Measurements from ENCODE around the gene SLFN12L. TPM values are rescaled to one million over a fixed set of nuclear protein-coding genes. Genes with fewer than 3 reads are reported as not detected.
"Not testable (repeated sequence)": the region's sequence is repeated elsewhere in the genome, so short reads cannot be mapped to it uniquely, and the experiment has no call there.

The SLFN12L gene
- total and polyA plus RNA-seq, 3 donors from 2014 or later = 0.69 to 1.4 (median 1.0) TPM

GRCh38 chr17:35477248-35477647 lies 60.2 kb downstream of the SLFN12L start:
- no peak for DNase-seq
- no peaks in the 10 kb centered on the region for H3K27me3 ChIP-seq
- no peaks in the 10 kb centered on the region for H3K36me3 ChIP-seq (ENCODE audit: low read depth, missing control alignments)
- intact Hi-C loops (cut with DNase I; ENCODE audit: low total_unique reads) = no loop called here
- H3K9me3 ChIP-seq = no peaks in the 10 kb centered on the region
- no peak overlapping the region for H3K27ac ChIP-seq
- no peaks in the 10 kb centered on the region for H3K4me1 ChIP-seq
- no peak overlapping the region for H3K4me3 ChIP-seq
- WGBS, 2 donors = 65 to 74% methylated on average over 5 of the region's 5 CpGs
- TF ChIP-seq CTCF (IDR thresholded peaks at IDR 0.05) (no peak), POLR2A (IDR thresholded peaks at IDR 0.05) (no peak)

- Histone ChIP-seq H3K36me3 (ENCODE audit: low read depth, missing control alignments) (no peaks in the 10 kb centered on the region), H3K4me1 (no peaks in the 10 kb centered on the region), H3K27ac (no peak overlapping the region), H3K4me3 (no peak overlapping the region), H3K9me3 (no peaks in the 10 kb centered on the region), H3K27me3 (no peaks in the 10 kb centered on the region)
- TF ChIP-seq CTCF (IDR thresholded peaks at IDR 0.05) (no peak), POLR2A (IDR thresholded peaks at IDR 0.05) (no peak)
- no peak for DNase-seq
- WGBS, 2 donors = 75 to 86% methylated on average over 2 of the region's 2 CpGs
- intact Hi-C loops (cut with DNase I; ENCODE audit: low total_unique reads) = no loop called here
These were observed 61.1 kb downstream of the SLFN12L start for GRCh38 chr17:35476283-35476820.

- Histone ChIP-seq H3K27ac (no peak overlapping the region), H3K36me3 (ENCODE audit: low read depth, missing control alignments) (no peaks in the 10 kb centered on the region), H3K4me3 (no peak overlapping the region), H3K27me3 (no peaks in the 10 kb centered on the region), H3K9me3 (no peaks in the 10 kb centered on the region), H3K4me1 (no peaks in the 10 kb centered on the region)
- intact Hi-C loops (cut with DNase I; ENCODE audit: low total_unique reads) = no loop called here
- no peak for DNase-seq
- 82 to 86% methylated on average over 4 of the region's 4 CpGs for WGBS, 2 donors
- TF ChIP-seq POLR2A (IDR thresholded peaks at IDR 0.05) (no peak), CTCF (IDR thresholded peaks at IDR 0.05) (no peak)
These were observed 69.0 kb downstream of the SLFN12L start for GRCh38 chr17:35468475-35468874.

GRCh38 chr17:35467824-35468223 lies 69.7 kb downstream of the SLFN12L start:
- 76 to 90% methylated on average over 4 of the region's 4 CpGs for WGBS, 2 donors
- Histone ChIP-seq H3K9me3 (no peaks in the 10 kb centered on the region), H3K4me3 (no peak overlapping the region), H3K36me3 (ENCODE audit: low read depth, missing control alignments) (no peaks in the 10 kb centered on the region), H3K27me3 (no peaks in the 10 kb centered on the region), H3K4me1 (no peaks in the 10 kb centered on the region), H3K27ac (no peak overlapping the region)
- intact Hi-C loops (cut with DNase I; ENCODE audit: low total_unique reads) = no loop called here
- no peak for DNase-seq
- TF ChIP-seq CTCF (IDR thresholded peaks at IDR 0.05) (no peak), POLR2A (IDR thresholded peaks at IDR 0.05) (no peak)

GRCh38 chr17:35460354-35460851 lies 77.1 kb downstream of the SLFN12L start:
- Histone ChIP-seq H3K9me3 (no peaks in the 10 kb centered on the region), H3K27me3 (no peaks in the 10 kb centered on the region), H3K36me3 (ENCODE audit: low read depth, missing control alignments) (no peaks in the 10 kb centered on the region), H3K4me3 (peak overlapping the region; percentile 19 to 47), H3K4me1 (peaks cover 4% of the 10 kb centered on the region), H3K27ac (no peak overlapping the region)
- peak; percentile 52 for DNase-seq
- 1 to 4% methylated on average over 13 to 44 of the region's 44 CpGs for WGBS, 2 donors
- intact Hi-C loops (cut with DNase I; ENCODE audit: low total_unique reads) = no loop called here
- TF ChIP-seq POLR2A (IDR thresholded peaks at IDR 0.05) (no peak), CTCF (IDR thresholded peaks at IDR 0.05) (no peak)

GRCh38 chr17:35454035-35454434 lies 83.4 kb downstream of the SLFN12L start:
- WGBS, 2 donors = 86 to 88% methylated on average over 5 of the region's 5 CpGs
- H3K4me3 ChIP-seq; H3K9me3 ChIP-seq; intact Hi-C loops (cut with DNase I; ENCODE audit: low total_unique reads); H3K4me1 ChIP-seq; H3K27me3 ChIP-seq; DNase-seq; H3K27ac ChIP-seq; H3K36me3 ChIP-seq (ENCODE audit: low read depth, missing control alignments): not testable (repeated sequence)

Measured in testis (tissue), 3 donors.